Mammary epithelial cell (primary cell): ENCODE results near the gene ASH1L.
"Not testable (repeated sequence)": the region's sequence is repeated elsewhere in the genome, so short reads cannot be mapped to it uniquely, and the experiment has no call there.

Experiments
- EZH2 ChIP-seq: IDR thresholded peaks from 2 replicates; pipeline ENCODE4 v1.6.1; 2012; ENCODE audit warnings: low read length, inconsistent platforms, borderline replicate concordance
- TF ChIP-seq, protein P1 (sequence below), 2 donors: IDR thresholded peaks in 1 of 2; conservative IDR thresholded peaks in 1 of 2; 2 replicates each; pipeline ENCODE4 v1.5.1; 2011 to 2012; ENCODE audit warnings: inconsistent platforms in 2 of 2, low read length in 2 of 2, mild to moderate bottlenecking in 2 of 2, control low read depth in 1 of 2, low read depth in 1 of 2; ENCODE audit not compliant: insufficient read depth in 1 of 2; ENCODE audit errors: extremely low read depth in 1 of 2

DNA sequence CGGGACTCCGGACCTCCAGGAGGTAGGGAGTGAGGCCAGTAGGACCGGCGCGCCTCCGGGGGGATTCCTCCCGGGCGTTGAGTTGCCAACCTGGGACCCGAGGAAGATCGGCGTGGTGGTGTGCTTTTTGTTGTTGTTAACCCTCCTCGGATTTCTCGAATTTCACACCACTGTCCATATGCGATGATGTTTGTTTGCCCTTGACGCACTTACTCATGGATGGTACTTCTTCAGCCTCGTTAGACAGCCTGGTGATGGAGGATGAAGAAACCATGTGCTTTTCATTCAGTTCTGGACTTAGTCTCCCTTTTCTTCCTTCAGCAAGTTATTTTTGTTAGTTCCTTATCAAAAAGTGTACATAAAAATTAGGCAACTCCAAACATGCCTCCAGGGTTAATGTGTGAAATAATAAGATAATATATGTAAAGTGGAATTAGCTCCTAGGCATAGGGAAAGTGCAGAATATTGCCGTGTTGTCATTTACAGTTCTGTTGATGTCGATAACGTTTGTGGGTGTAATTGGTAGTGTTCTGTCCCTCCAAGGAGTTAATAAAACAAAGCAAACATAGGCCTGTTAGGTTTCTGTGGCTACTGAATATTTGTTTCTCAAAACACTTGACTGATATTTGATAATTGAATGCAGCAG, 897 bp upstream of the ASH1L start:
- TF ChIP-seq, protein P1, sequence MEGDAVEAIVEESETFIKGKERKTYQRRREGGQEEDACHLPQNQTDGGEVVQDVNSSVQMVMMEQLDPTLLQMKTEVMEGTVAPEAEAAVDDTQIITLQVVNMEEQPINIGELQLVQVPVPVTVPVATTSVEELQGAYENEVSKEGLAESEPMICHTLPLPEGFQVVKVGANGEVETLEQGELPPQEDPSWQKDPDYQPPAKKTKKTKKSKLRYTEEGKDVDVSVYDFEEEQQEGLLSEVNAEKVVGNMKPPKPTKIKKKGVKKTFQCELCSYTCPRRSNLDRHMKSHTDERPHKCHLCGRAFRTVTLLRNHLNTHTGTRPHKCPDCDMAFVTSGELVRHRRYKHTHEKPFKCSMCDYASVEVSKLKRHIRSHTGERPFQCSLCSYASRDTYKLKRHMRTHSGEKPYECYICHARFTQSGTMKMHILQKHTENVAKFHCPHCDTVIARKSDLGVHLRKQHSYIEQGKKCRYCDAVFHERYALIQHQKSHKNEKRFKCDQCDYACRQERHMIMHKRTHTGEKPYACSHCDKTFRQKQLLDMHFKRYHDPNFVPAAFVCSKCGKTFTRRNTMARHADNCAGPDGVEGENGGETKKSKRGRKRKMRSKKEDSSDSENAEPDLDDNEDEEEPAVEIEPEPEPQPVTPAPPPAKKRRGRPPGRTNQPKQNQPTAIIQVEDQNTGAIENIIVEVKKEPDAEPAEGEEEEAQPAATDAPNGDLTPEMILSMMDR (conservative IDR thresholded peaks at IDR 0.05 in 1 of 2, IDR thresholded peaks at IDR 0.05 in 1 of 2; ENCODE audit: extremely low read depth in 1 of 2, insufficient read depth in 1 of 2, low read depth in 1 of 2, low read length in 2 of 2), result not testable (repeated sequence)
- TF ChIP-seq EZH2, result not testable (repeated sequence)
